Measurements from ENCODE around the gene TOR1A. TPM values are rescaled to one million over a fixed set of nuclear protein-coding genes. Genes with fewer than 3 reads are reported as not detected.

Gene TOR1A
- total RNA-seq, 6 experiments from 2014 or later: 18.4 to 41.3 (median 23.0) TPM

DNA sequence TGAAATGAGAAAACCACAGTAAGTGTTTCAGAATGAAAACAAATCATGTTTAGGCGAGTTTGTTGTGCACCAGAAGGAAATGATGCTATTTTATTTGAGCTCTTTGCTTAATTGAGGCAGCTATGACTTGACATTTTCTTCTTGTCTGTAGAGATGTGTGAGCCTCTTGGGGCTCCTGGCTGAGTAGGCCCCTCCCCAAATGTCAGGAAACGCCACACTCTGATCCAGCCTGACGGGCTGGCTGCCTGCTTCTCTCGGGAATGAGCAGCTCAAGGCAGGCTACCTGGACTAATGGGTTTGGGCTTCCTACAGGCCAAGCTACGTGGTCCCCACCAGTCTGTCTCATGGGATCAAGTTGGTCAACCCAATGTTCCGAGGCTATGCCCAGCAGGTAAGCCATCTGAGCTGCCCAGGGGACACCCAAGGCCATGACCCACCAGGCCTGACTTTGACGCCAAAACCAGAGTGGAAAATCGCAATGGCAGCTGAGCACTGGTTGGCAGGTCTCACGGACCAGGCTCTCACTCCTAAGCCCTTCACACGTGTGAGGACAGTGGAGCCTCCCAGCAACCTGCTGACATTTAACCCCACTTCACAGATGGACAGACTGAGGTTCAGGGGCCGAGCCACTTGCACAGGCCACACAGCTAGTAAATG, 41.2 kb upstream of the TOR1A start:
- Histone ChIP-seq H3K27me3 (no peaks in the 10 kb centered on the region), H3K9me3 (no peaks in the 10 kb centered on the region), H3K4me3 (no peak overlapping the region), H3K4me1 (peaks cover 0 to 11% (median 5%) of the 10 kb centered on the region in 4 donors), H3K27ac (no peak overlapping the region), H3K36me3 (peaks cover 0 to 23% (median 2%) of the 10 kb centered on the region in 4 donors)
- no peak for DNase-seq
- 45% methylated on average over 7 of the region's 11 CpGs for WGBS (ENCODE audit: insufficient coverage, low coverage, low lambda C conversion rate, missing lambda C conversion rate)
- no peak for ATAC-seq
- intact Hi-C loops (cut with DNase I): no loop called here
- no peak for TF ChIP-seq POLR2A (IDR thresholded peaks at IDR 0.05)
- TF ChIP-seq, protein P1, sequence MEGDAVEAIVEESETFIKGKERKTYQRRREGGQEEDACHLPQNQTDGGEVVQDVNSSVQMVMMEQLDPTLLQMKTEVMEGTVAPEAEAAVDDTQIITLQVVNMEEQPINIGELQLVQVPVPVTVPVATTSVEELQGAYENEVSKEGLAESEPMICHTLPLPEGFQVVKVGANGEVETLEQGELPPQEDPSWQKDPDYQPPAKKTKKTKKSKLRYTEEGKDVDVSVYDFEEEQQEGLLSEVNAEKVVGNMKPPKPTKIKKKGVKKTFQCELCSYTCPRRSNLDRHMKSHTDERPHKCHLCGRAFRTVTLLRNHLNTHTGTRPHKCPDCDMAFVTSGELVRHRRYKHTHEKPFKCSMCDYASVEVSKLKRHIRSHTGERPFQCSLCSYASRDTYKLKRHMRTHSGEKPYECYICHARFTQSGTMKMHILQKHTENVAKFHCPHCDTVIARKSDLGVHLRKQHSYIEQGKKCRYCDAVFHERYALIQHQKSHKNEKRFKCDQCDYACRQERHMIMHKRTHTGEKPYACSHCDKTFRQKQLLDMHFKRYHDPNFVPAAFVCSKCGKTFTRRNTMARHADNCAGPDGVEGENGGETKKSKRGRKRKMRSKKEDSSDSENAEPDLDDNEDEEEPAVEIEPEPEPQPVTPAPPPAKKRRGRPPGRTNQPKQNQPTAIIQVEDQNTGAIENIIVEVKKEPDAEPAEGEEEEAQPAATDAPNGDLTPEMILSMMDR (IDR thresholded peaks at IDR 0.05): no peak

DNA sequence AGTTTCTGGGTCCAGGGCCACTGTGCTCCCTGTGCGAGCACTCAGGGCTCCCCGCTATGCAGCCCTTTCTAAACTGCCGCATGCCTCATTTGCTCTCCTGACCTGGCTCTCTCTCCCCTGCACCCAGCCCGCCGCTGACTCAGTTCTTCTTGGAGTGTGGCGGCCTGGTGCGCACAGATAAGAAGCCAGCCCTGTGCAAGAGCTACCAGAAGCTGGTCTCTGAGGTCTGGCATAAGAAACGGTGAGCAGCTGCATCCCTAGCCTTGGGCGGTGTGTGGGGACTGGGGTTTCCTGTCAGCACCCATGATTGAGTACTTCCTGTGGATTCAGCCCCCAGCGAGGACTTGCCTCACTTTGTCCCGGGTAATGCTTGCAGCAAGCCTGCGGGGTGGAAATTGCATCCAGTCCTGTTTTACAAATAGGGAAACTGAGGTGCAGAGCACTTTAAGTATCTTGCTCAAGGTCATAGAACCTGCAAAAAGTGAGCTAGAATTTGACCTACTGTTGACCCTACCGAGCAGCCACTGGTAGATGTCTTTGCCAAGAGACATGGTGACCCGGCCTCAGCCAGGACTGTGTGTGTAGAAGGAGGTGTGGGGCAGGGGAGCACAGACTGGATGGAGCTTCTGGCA, 39.2 kb upstream of the TOR1A start:
- DNase-seq (no peak), ATAC-seq (peak; percentile 23 to 44 (median 36))
- Histone ChIP-seq H3K27me3 (no peaks in the 10 kb centered on the region), H3K36me3 (peaks cover 0 to 23% (median 2%) of the 10 kb centered on the region in 4 donors), H3K9me3 (no peaks in the 10 kb centered on the region), H3K4me3 (no peak overlapping the region), H3K27ac (no peak overlapping the region), H3K4me1 (no peaks in the 10 kb centered on the region)
- WGBS (ENCODE audit: insufficient coverage, low coverage, low lambda C conversion rate, missing lambda C conversion rate): 53% methylated on average over 8 of the region's 14 CpGs
- intact Hi-C loops (cut with DNase I): no loop called here
- no peak for TF ChIP-seq POLR2A (IDR thresholded peaks at IDR 0.05)
- TF ChIP-seq, protein P1 (IDR thresholded peaks at IDR 0.05): no peak

DNA sequence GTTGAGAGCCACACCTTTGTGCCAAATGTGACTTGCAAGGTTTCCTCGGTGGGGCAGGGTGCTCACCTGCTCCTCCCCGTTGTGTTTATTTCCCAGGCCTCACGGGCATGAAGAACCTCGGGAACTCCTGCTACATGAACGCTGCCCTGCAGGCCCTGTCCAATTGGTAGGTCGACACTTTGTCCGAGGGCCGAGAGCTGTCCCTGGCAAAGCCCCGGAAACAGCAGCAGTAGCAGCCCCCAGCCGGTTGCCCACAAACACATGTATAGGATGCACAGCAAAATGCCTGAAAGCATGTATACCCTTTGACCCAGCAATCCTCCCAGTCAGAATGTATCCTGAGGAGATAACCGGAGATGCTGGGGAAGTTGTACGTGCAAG, 37.5 kb upstream of the TOR1A start:
- WGBS (ENCODE audit: insufficient coverage, low coverage, low lambda C conversion rate, missing lambda C conversion rate): 76% methylated on average over 5 of the region's 12 CpGs
- H3K9me3 ChIP-seq: no peaks in the 10 kb centered on the region
- H3K27ac ChIP-seq: no peak overlapping the region

DNA sequence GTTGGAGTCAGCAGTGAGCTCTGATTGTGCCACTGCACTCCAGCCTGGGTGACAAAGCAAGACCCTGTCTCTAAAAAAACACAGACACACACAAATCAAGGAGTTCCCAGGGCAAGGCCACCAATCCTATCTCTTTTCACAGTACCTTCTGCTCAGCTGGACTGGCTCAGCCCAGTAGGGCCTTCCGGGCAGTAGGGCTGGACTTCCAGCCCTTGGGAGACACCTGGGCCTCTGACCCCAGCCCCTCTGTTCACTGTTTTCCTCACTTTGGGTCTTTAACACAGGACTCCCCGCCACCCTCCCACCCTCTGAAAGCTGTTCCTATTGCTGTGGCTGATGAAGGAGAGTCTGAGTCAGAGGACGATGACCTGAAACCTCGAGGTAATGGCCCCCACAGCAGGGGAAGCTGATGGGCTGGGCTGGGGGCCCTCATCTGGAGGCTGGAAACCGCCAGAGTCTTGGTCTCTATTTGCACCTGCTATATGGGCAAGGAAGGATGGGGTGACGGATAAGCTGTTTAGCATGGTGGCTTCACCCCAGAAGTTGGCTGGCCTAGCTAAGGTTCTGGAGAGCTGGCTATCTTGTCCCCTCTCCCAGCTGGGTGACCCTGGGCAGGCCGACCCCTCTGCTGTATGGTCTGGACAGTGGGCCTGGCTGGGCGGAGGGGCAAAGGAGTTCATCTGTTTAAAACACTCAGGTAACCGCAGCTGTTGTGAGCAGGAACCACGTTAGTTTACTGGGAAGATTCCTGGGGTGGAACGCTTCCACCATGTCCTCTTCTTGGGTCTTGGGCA, 36.9 kb upstream of the TOR1A start:
- no peak overlapping the region for H3K27ac ChIP-seq

More for the DNA sequence above, 37.5 kb upstream of the TOR1A start:
- Histone ChIP-seq H3K36me3 (peaks cover 0 to 31% (median 2%) of the 10 kb centered on the region in 4 donors), H3K4me3 (no peak overlapping the region), H3K4me1 (no peaks in the 10 kb centered on the region), H3K27me3 (no peaks in the 10 kb centered on the region)
- no peak for TF ChIP-seq POLR2A (IDR thresholded peaks at IDR 0.05)
- TF ChIP-seq, protein P1 (IDR thresholded peaks at IDR 0.05): no peak
- intact Hi-C loops (cut with DNase I): no loop called here
- ATAC-seq: no peak
- DNase-seq: no peak

More for the DNA sequence above, 36.9 kb upstream of the TOR1A start:
- intact Hi-C loops (cut with DNase I): no loop called here
- H3K4me1 ChIP-seq: no peaks in the 10 kb centered on the region
- ATAC-seq: no peak
- H3K9me3 ChIP-seq: no peaks in the 10 kb centered on the region
- peaks cover 0 to 31% (median 2%) of the 10 kb centered on the region in 4 donors for H3K36me3 ChIP-seq
- no peak for DNase-seq
- TF ChIP-seq, protein P1 (IDR thresholded peaks at IDR 0.05): no peak
- no peak for TF ChIP-seq POLR2A (IDR thresholded peaks at IDR 0.05)
- no peaks in the 10 kb centered on the region for H3K27me3 ChIP-seq
- WGBS (ENCODE audit: insufficient coverage, low coverage, low lambda C conversion rate, missing lambda C conversion rate): 0% methylated on average over 1 of the region's 11 CpGs
- H3K4me3 ChIP-seq: no peak overlapping the region
